GM21737 (cell line): Measurements from ENCODE around the gene ARL10.
A peak's percentile ranks its signal among the peaks of the same experiment; 100 is the strongest.

Experiments used
- ATAC-seq: cut with Tn5 transposase; IDR thresholded peaks from one replicate; pipeline ENCODE4 v1.9.1; 2021; ENCODE audit warnings: mild to moderate bottlenecking, moderate library complexity; ENCODE audit not compliant: unreplicated experiment

Gene ARL10

GRCh38 chr5:176361437-176362232 is 3.7 kb upstream of the ARL10 start, which contains the start of gene KIAA1191:
Gene KIAA1191 (minus strand): TSS chr5:176361764. CDS start chr5:176359508, 2,256 bp downstream.
- ATAC-seq, result peak; percentile 83

GRCh38 chr5:176362233-176362490 is 3.1 kb upstream of the ARL10 start:
- no peak for ATAC-seq

- ATAC-seq, result no peak
Measured at GRCh38 chr5:176364765-176365350, 429 bp upstream of the ARL10 start.

GRCh38 chr5:176366232-176366894 is 1.1 kb downstream of the ARL10 start:
- ATAC-seq, result no peak

GRCh38 chr5:176368726-176369125 is 3.4 kb downstream of the ARL10 start:
- no peak for ATAC-seq

GRCh38 chr5:176369934-176370711 is 4.8 kb downstream of the ARL10 start:
- no peak for ATAC-seq

GRCh38 chr5:176371621-176372539 is 6.6 kb downstream of the ARL10 start:
- ATAC-seq, result no peak

GRCh38 chr5:176373100-176373818 is 8.0 kb downstream of the ARL10 start:
- no peak for ATAC-seq

- no peak for ATAC-seq
Measured at GRCh38 chr5:176379881-176380280, 14.6 kb downstream of the ARL10 start.

GRCh38 chr5:176381423-176381822 is 16.1 kb downstream of the ARL10 start:
- no peak for ATAC-seq

- ATAC-seq, result no peak
Measured at GRCh38 chr5:176381979-176382378, 16.7 kb downstream of the ARL10 start.

GRCh38 chr5:176382721-176383120 is 17.4 kb downstream of the ARL10 start:
- ATAC-seq, result no peak

- ATAC-seq, result no peak
Measured at GRCh38 chr5:176383248-176383905, 18.1 kb downstream of the ARL10 start.

- no peak for ATAC-seq
Measured at GRCh38 chr5:176383961-176384360, 18.7 kb downstream of the ARL10 start.

GRCh38 chr5:176384366-176384930 is 19.2 kb downstream of the ARL10 start:
- ATAC-seq, result no peak

- ATAC-seq, result no peak
Measured at GRCh38 chr5:176384991-176385390, 19.7 kb downstream of the ARL10 start.

GRCh38 chr5:176386491-176386890 is 21.2 kb downstream of the ARL10 start:
- no peak for ATAC-seq

GRCh38 chr5:176387384-176387925 is 22.2 kb downstream of the ARL10 start:
- ATAC-seq, result no peak
